NCI-H2227 (cell line): ENCODE results near the gene P3H2.
"Not testable (repeated sequence)": the region's sequence is repeated elsewhere in the genome, so short reads cannot be mapped to it uniquely, and the experiment has no call there.

ENCODE experiments used
- DNase-seq: peaks from one replicate; lab custom pipeline; 2025; ENCODE audit not compliant: unreplicated experiment; lab: John Stamatoyannopoulos, UW

P3H2 gene

GRCh38 chr3:190089711-190090110 lies 31.0 kb downstream of the P3H2 start:
- DNase-seq = no peak

- no peak for DNase-seq
Observed at GRCh38 chr3:190088890-190089289, 31.8 kb downstream of the P3H2 start.

- DNase-seq = no peak
Observed at GRCh38 chr3:190086191-190086590, 34.5 kb downstream of the P3H2 start.

GRCh38 chr3:190084983-190085382 lies 35.7 kb downstream of the P3H2 start:
- DNase-seq = no peak

- no peak for DNase-seq
Observed at GRCh38 chr3:190083635-190084034, 37.1 kb downstream of the P3H2 start.

GRCh38 chr3:190081389-190081788 lies 39.3 kb downstream of the P3H2 start:
- no peak for DNase-seq

- not testable (repeated sequence) for DNase-seq
Observed at GRCh38 chr3:190079173-190079572, 41.5 kb downstream of the P3H2 start.

GRCh38 chr3:190077395-190078045 lies 43.2 kb downstream of the P3H2 start:
- DNase-seq = no peak

- DNase-seq = no peak
Observed at GRCh38 chr3:190076601-190077394, 43.9 kb downstream of the P3H2 start.

GRCh38 chr3:190076136-190076535 lies 44.6 kb downstream of the P3H2 start:
- no peak for DNase-seq

GRCh38 chr3:190074817-190075216 lies 45.9 kb downstream of the P3H2 start:
- DNase-seq = no peak

GRCh38 chr3:190073264-190074008 lies 47.3 kb downstream of the P3H2 start:
- DNase-seq = no peak

- no peak for DNase-seq
Observed at GRCh38 chr3:190072856-190073255, 47.8 kb downstream of the P3H2 start.

GRCh38 chr3:190071921-190072320 lies 48.8 kb downstream of the P3H2 start:
- DNase-seq = not testable (repeated sequence)

- no peak for DNase-seq
Observed at GRCh38 chr3:190070622-190071347, 49.9 kb downstream of the P3H2 start.

- DNase-seq = no peak
Observed at GRCh38 chr3:190065204-190065603, 55.5 kb downstream of the P3H2 start.

- DNase-seq = no peak
Observed at GRCh38 chr3:190064659-190065058, 56.0 kb downstream of the P3H2 start.

- DNase-seq = no peak
Observed at GRCh38 chr3:190064112-190064511, 56.6 kb downstream of the P3H2 start.

- no peak for DNase-seq
Observed at GRCh38 chr3:190063490-190063889, 57.2 kb downstream of the P3H2 start.

GRCh38 chr3:190060192-190060775 lies 60.4 kb downstream of the P3H2 start:
- no peak for DNase-seq

GRCh38 chr3:190059242-190059590 lies 61.5 kb downstream of the P3H2 start:
- no peak for DNase-seq
